ENCODE results near the gene AXIN1.
"Not testable (repeated sequence)": the region's sequence is repeated elsewhere in the genome, so short reads cannot be mapped to it uniquely, and the experiment has no call there.

The AXIN1 gene

DNA sequence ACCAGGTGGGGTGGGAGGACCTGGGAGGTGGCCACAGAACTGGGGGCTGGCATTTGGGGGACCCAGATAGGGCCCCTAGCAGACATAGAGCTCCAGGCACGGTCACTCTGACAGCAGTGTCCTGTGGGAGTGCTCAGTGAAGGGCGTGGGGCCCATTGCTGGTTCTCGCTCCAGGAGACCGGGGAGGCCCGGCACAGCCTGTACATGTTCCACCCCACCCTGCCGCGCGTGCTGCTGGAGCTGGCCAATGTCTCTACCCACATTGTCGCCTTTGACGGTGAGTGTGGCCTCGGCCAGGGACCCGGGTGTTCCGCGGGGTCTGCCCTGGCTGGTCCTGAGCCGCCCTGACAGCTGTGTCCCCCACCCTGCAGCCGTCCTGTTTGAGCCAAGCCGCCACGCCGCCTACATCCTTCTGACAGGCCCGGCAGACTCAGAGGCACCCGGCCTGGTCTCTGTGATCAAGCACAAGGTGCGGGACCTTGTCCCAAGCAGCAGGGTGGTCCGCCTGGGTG is 88.0 kb downstream of the AXIN1 start:
- no peak for DNase-seq

DNA sequence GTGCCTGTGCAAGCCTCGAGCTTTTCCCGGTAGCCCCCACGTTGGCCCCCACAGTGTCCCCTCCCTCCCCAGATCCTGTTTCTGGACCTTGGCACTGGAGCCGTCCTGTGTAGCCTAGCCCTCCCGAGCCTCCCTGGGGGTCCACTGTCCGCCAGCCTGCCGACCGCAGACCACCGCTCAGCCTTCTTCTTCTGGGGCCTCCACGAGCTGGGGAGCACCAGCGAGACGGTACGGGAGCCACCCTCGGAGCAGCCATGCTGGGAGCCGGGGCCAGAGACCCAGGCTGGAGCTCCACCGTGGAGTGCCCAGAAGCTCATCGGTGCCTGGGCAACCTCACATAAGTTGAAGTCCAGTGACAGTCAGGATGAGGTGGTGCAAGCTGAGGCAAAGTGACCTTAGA is 88.6 kb downstream of the AXIN1 start:
- no peak for DNase-seq

DNA sequence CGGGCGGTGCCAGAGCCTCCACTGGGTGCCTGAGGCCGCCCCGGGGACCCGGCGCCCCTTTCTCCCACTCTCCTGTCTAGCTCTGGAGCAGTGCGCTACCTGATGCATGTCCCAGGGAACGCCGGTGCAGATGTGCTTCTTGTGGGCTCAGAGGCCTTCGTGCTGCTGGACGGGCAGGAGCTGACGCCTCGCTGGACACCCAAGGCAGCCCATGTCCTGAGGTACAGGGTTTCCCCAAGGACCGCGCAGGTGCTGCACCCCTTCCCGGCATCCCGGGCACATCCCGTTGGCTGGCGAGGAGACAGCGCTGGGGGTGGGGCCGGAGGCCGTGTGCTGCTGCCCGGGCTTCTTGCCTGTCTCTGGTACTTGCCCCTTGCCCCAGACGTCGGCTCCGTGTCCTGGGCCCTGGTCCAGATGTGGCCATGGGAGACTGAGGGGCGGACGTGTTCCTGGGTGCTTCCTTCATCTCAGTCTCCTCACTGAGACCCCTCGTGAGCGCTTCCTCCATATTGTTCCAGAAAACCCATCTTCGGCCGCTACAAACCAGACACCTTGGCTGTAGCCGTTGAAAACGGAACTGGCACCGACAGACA is 89.2 kb downstream of the AXIN1 start:
- no peak for DNase-seq

DNA sequence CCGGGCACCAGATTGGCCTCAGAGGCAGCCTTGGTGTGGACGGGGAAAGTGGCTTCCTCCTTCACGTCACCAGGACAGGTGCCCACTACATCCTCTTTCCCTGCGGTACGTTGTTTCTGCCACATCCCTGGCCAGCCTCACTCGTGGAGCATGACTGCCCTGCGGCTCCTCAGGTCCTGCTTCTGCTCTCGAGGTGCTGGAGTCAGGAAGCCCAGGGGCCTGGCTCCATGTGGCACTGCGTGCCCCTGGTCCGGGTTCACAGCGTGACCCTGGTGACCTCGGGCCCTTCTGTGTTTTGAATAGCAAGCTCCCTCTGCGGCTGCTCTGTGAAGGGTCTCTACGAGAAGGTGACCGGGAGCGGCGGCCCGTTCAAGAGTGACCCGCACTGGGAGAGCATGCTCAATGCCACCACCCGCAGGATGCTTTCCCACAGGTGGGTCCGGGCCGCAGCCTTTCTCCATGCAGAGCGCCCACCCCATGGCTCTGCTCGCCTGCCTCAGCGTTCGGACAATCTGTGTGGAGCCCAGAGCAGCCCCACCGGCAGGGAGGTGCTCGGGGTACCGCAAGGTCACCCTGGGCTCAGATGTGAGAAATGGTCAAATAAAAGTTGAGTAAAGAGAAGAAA is 90.3 kb downstream of the AXIN1 start:
- DNase-seq = no peak

DNA sequence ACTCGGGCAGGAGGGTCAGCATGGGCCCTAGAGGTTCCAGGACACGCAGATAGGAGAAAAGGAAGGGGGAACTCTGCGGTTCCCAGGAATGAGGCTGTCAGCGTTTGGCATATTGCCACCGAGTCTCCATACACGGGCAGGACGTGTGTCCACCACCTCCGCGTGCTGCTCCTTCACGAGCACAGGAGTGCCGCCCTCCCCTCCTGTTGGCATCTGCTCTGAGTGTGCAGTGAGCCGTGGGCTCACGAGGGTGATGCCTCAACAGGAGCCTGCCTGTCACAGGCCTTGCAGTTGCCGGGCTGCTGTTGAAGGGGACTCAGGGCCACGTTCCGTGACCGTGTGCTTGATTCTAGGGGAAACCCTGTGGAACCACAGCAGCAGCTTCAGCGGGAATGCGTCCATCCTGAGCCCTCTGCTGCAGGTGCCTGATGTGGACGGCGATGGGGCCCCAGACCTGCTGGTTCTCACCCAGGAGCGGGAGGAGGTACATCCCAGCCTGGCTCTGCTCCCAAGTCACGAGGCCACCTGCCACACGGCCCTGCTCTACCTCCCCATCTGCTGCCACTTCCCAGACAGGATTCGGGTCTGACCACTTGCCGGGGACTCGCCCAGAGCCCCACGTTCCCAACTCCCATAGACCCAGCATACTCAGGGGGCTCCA is 91.4 kb downstream of the AXIN1 start:
- no peak for DNase-seq

DNA sequence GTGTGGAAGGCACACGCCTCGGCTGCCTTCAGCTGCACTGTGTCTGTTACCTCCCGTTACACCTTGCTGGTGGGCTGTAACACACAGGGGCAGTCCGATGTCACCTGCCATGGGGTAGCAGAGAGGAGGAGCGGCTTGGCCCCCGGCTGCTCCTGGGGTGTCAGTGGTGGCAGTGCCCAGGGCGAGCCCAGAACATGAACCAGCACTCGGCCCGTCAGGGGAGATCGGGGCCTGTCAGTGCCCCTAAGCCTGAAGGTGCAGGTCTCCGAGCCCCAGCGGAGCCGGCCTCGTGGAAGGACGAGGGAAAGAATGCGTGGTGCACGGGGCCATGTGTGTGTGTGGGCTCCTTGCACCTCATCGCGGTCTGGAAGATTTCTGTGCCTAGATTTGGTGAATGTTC is 92.2 kb downstream of the AXIN1 start:
- no peak for DNase-seq

DNA sequence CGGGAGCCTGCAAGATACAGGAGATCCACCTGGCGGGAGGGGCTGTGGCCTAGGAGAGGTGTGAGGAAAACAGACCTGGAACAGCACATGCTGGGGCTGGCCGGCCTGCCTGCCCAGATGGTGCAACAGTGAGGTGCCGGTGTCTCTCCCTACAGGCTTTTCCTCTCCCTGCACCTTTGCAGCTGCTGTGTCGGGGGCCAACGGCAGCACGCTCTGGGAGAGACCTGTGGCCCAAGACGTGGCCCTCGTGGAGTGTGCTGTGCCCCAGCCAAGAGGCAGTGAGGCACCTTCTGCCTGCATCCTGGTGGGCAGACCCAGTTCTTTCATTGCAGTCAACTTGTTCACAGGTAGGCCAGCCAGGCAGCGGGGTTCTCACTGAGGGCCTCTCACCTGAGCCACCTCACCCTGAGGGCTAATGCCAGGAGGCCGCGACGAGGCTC is 92.7 kb downstream of the AXIN1 start:
- DNase-seq = no peak

DNA sequence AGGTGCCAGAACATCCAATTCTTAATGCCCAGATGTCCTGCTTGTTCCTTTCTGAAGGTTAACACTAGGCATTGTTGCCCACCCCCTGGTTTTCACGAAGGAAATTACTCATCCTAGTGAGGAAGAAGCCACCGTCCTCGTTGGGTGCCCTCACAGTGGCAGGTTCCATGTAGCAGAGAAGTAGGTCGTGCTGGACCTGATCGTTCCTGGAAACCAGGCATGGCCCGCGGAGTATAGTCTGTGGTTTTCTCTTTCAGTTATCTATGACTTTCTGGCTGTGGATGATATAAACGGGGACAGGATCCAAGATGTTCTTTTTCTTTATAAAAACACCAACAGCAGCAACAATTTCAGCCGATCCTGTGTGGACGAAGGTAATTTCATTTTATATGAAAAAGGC is 93.3 kb downstream of the AXIN1 start:
- no peak for DNase-seq

DNA sequence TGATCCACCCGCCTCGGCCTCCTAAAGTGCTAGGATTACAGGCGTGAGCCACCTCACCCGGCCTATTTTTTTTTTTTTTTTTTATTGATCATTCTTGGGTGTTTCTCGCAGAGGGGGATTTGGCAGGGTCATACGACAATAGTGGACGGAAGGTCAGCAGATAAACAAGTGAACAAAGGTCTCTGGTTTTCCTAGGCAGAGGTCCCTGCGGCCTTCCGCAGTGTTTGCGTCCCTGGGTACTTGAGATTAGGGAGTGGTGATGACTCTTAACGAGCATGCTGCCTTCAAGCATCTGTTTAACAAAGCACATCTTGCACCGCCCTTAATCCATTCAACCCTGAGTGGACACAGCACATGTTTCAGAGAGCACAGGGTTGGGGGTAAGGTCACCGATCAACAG is 94.4 kb downstream of the AXIN1 start:
- DNase-seq = not testable (repeated sequence)

DNA sequence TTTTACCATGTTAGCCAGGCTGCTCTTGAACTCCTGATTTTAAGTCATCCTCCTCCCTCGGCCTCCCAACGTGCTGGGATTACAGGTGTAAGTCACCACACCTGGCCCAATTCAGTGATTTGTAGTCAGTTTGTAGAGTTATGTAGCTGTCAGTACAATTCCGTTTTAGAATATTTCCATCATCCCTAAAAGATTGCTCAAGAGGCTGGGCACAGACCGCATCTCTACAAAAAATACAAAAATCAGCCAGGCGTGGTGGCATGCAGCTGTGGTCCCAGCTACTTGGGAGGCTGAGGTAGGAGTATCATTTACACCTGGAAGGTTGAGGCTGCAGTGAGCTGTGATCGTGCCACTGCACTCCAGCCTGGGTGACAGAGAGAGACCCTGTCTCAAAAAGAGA is 97.3 kb downstream of the AXIN1 start:
- DNase-seq = no peak

DNA sequence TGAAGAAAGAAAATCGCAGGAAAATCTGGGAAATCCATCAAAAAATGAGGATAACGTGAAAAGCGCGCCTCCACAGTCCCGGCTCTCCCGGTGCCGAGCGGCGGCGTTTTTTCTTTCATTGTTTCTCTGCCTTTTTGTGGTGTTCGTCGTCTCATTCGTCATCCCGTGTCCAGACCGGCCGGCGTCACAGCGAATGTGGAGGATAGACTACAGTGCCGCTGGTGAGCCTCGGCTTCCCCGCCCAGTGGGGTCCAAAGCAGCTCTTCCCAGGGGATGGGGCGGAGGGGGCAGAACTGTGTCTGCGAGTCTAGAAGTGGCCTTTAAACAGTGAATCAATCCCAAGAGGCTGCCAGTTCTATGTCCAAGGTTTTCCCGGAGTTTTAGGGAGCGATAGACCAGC is 98.1 kb downstream of the AXIN1 start:
- DNase-seq = no peak

DNA sequence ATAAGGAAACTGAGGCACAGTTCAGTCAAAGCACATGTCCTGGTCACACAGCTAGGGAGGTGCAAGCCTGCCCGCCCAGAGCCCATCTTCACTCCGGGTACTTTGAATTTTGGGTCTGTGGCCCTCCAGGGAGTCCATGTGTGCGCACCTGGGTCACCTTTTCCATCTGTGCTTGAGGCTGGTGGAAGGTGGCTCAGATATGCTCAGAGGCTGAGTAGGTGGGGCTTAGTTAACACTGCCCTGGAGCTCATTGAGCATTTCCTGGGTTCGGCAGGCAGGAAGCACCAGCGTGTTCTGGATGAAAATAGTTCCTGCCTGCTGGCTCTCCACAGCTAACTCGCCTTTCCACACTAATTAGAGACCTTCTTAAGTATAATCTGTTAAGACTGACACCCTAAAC is 98.7 kb downstream of the AXIN1 start:
- DNase-seq = no peak

DNA sequence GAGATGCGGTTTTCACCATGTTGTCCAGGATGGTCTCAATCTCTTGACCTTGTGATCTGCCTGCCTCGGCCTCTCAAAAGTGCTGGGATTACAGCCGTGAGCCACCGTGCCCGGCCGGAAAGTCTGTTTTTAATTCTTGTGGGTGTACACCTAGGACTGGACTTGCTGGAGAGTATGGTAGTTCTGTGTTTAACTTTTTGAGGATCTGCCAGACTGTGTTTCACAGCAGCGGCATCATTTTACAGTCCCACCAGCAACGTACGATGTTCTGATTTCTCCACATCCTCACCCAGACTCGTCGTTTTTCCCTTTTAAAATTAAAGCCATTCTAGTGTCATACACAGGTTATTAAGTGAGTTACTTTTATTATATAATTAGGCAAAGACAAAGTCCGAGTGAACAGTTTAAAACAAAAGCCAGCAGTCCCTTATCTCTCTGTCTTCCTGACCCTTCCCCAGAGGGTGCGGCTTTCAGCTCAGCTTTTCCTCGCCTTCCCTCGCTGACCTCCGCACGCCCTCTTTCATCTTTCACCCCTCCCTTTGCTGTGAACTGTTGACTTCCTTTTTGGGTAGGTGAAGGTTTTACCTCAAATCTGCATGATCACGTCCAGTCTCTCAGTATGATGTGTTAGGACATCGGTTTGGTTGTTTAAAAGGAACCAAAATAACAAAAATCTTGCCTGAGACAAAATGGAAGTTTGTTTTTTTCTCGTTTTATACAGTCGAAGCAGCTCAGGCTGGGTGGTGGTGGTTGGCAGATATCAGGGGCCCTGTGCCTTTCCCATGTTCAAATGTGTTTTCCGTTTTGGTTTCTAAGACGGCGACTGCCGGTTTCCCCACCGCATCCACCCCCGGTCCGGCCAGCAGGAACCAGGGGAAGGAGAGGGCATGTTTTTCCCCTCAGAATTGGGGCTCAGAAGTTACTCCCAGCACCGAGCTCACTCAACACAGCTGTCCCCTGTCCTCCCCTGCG is 99.9 kb downstream of the AXIN1 start:
- no peak for DNase-seq

DNA sequence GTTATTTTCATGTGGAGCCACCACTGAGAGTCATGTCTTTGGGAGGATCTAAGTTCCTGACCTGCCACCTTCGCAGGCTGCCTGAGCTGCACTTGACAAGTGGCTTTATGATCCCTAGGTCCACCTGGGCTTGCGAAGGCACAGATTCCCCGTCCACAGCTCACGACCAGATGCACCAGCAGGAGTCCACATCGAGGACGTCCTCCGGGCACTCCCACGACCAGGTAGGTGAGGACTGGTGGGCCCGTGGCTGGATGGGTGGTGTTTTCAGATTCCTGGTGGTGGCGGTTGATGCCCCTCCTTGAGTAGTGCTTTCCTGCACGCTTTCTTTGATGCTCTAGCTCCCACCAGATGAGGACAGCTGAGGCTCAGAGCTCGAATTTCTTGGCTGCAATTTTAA is 103.1 kb downstream of the AXIN1 start:
- DNase-seq = no peak

DNA sequence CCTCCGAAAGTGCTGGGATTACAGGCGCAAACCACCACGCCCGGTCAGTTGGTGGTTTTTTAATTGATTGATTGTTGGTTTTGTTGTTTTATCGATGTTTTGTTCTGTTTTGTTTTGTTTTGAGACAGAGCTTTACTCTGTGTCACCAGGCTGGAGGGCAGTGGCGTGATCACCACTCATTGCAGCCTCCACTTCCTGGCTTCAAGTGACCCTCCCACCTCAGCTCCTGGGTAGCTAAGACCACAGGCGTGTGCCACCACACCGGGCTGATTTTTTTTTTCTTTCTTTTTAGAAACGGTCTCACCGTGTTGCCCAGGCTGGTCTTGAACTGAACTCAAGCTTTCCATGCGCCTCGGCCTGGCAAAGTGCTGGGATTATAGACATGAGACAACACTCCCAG is 105.5 kb downstream of the AXIN1 start:
- DNase-seq = no peak

DNA sequence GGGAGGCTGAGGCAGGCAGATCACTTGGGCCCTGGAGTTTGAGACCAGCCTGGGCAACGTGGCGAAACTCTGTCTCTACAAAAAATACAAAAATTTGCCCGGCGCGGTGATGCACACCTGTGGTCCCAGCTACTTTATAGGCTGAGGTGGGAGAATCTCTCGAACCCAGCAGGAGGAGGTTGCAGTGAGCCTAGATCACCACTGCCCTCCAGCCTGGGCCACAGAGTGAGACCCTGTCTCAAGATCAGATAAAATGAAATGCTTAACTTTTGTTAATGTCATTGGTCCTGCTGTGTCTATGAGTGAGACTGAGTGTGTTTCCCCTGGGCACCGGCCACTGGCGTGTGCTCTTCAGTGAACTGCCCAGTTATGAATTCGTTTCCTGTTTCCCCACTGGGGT is 107.4 kb downstream of the AXIN1 start:
- DNase-seq = no peak

DNA sequence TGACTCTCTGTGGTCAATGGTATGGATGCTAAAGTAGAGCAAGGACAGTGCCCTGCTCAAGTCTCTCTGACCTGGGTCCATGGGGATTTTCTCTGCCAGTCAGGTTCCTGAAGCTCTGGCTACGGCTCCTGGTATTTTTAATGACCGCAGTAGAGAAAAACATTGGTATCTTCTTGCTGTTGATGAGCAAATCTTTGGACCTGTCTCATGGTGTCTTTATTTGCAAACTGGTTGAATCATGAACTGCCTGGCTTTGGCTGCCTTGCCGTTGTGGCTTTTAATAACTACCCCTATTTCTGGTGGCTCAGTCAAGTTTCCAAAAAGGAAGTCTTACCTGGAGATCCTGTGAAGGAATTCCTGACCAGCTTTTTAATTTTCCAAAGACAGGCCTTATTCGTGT is 109.2 kb downstream of the AXIN1 start:
- no peak for DNase-seq

DNA sequence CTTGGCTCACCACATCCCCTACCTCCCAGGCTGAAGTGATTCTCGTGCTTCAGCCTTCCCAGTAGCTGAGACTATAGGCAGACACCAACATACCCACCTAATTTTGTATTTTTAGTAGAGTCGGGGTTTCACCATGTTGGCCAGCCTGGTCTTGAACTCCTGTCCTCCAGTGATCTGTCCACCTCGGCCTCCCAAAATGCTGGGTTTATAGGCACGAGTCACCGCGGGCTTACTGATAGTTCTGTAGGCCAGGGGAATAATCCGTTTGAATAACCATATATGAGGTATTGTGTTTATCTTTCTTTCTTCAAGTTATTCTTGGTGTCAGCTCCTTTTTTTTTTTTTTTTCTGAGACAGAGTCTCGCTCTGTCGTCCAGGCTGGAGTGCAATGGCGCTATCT is 110.2 kb downstream of the AXIN1 start:
- no peak for DNase-seq

DNA sequence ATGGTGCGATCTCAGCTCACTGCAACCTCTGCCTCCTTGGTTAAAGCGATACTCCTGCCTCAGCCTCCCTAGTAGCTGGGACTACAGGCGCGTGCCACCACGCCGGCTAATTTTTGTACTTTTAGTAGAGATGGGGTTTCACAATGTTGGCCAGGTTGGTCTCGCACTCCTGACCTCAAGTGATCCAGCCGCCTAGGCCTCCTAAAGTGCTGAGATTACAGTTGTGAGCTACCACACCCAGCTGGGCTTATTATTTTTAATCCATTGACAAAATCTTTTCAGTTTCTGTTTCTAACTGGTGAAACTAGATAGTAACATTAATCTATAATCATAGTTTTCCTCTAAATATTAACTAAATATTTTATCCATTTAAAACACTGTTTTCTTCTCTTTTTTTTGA is 112.0 kb downstream of the AXIN1 start:
- no peak for DNase-seq

DNA sequence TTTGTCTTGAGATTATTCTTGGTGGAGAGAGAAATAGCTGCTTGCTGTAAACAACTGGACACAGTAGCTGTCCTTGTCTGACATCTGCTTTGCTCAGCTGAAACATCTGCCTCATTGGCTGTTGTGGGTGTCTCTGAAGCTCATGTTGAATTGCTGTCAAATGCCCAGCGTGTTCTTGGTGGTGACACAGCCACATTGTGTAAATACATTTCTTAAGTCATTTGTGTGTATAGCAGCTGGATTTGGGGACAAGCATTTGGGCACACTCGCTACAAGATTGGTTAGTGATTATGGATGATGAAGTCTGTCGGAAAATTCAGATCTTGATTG is 112.6 kb downstream of the AXIN1 start:
- DNase-seq = no peak

All from activated gamma-delta T cell (primary cell).